GM18870 (cell line): Measurements from ENCODE around the gene PAM16.
A peak's percentile ranks its signal among the peaks of the same experiment; 100 is the strongest.

ENCODE experiments used
- ATAC-seq: cut with Tn5 transposase; IDR thresholded peaks from one replicate; pipeline ENCODE4 v1.9.1; 2021; ENCODE audit warnings: moderate library complexity; ENCODE audit not compliant: unreplicated experiment

Gene PAM16

DNA sequence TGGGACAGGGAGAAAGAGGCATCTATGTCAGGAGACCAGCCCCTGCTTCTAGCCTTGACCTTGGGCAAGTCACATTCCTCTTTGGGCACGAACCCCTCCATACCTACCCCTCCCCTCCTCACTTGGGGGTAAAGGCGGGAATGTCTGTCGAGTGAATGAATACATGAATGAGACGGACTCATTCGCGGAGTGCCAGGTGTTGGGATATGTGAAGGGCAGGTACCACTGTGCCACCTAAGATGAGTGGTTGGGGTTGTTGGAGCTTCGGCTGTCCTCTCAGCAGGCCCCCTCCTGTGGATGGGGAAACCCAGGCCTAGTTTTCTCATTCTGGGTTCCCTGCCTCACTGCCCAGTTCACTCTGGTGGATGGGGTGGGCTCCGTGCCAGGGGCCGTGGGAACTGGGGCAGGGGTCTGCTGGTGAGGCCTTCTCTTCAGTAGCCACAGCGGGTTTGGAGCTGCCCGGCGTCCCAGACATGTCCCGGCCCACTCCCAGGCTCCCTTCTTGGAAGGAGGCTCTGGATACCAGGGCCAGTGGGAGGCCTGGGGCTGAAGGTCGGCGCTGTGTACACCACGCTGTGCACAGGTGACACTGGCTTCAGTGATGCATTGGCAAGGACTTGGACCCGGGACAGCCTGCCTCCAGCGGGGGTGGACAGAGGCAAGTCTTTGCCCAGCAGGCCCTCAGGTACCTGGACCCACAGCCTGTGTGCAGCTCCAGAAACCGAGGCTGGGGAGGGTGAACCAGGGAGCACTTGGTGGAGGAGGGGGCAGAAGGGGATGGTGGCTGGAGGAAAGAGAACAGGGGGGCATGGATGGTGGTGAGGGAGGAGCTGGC, 29.6 kb downstream of the PAM16 start:
- ATAC-seq, result no peak

- no peak for ATAC-seq
These were observed 30.5 kb downstream of the PAM16 start for GRCh38 chr16:4320571-4321137.

- ATAC-seq, result no peak
These were observed 31.4 kb downstream of the PAM16 start for GRCh38 chr16:4319454-4320421.

DNA sequence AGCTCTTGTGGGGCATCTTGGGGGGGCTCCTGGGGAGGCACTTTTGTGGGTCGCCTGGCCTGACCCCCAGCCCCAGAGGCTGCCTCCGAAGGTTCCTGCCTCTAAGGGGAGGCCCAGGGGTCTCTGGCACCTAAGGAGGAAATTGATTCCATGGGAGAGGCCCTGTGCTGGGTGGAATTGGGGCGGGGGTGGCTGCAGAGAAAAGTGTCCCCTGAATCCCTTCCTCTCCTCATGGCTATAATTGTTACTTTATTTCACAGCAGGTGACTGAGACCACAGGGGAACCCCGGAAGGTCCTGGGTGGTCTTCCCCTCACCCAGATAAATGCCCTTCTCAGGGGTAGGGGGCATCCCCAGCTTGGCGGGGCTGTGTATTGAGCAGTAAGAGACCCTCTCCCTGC, 32.2 kb downstream of the PAM16 start:
- no peak for ATAC-seq

GRCh38 chr16:4318451-4318910, 32.6 kb downstream of the PAM16 start:
- ATAC-seq, result no peak

- ATAC-seq, result no peak
These were observed 33.3 kb downstream of the PAM16 start for GRCh38 chr16:4317532-4318450.

GRCh38 chr16:4316864-4317531, 34.1 kb downstream of the PAM16 start:
- ATAC-seq, result no peak

DNA sequence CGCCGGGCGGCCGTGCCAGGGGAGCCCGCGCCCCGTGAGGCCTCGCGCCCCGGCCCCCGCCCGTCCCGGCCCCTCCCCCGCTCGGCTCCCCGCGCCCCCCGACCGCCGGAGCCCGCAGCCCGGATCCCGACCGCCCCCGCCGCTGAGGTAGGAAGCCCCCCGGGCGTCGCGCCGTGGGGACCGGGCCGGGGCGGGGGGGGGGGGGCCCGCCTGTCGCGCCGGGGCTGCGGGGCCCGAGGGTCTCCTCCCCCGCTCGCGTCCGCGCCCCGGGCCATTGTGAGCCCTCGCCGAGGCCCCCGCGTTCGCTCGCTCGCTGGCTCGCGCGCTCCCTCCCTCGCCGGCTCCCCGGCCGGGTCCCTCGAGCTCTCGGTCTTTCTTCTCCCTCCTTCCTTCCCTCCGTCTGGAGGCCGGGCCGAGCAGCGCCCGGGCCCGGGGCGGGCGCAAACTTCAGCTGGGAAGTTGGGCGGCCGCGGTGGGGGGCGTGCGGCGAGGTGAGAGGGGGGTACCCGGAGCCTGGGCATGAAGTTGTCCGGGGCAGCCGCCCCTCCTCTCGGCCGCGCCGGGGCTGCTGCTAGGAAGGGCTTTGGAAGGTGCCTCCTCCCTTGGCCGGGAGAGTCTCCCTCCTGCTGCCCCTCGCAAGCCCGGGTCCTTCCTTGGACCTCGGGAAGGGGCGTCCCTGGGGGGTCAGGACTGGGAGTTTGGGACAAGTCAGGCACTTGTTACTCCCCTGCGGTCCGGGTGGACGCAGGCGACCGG, 34.8 kb downstream of the PAM16 start:
- no peak for ATAC-seq

GRCh38 chr16:4315186-4316107, 35.7 kb downstream of the PAM16 start, which contains the start of gene GLIS2:
Gene GLIS2 (plus strand): TSS chr16:4316067. CDS start chr16:4332281, 16,214 bp downstream.
- no peak for ATAC-seq

DNA sequence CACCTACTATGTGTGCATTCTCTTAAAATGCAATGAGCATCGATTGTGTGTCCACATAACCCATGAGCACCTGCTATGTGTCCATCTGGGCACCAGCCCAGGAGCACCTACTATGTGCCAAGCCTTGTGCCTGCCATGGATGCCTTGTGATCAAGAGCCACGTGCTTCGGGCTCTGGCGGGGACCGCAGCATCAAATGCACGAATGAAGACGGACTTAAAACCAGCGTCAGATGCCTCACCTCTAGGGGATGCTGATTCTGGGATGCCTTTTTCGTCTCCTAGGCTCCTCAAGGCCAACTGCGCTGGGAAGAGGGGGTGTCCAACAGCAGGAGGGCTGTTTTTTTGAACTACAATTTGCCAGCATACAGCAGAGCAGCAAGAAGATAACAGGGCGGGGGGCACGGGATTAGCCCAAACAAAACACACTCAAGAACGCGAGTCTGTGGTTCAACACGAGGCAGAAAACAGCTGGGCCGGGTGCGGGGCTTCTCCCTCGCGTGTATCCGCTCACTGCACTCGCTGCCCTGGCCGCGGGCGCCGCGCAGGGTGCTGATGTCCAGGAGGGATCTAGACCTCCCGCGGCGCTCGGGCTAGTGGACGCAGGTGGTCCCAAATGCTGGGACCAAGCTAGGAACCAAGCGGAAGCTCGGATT, 36.5 kb downstream of the PAM16 start:
- ATAC-seq, result no peak

DNA sequence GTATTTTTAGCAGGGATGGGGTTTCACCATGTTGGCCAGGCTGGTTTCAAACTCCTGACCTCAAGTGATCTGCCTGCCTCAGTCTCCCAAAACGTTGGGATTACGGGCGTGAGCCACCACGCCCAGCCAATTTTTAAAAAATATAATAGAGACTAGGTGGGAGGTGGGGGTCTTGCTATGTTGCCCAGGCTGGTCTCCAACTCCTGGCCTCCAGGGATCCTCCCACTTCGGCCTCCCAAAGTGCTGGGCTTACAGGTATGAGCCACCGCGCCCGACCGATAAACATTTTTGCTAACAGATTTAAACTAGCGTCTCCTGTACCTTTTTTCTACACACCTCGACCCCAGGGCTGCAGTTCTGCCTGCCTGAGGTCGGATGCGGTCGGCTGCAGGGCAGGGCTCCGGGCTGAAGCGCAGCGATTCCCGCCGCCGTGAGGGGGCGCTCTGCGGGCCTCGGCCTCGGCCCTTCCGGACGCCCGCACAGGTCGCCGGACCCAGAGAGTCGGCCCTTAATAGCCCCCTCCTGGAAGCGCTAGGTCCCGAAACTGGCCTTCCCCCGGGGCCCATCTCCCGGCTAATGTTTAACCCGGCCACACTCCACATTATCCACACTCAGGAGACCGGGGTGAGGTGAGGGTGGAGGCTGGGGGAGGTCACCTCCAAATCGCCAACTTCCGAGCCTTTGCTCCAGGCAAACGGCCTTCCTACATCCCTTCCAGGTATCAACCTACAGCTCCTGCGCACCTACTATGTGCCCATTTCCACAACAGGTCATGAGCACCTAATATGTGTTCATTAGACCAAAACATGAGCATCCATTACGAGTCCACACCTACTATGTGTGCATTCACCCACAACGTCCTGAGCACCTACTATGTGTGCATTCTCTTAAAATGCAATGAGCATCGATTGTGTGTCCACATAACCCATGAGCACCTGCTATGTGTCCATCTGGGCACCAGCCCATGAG, 37.3 kb downstream of the PAM16 start:
- ATAC-seq, result no peak

DNA sequence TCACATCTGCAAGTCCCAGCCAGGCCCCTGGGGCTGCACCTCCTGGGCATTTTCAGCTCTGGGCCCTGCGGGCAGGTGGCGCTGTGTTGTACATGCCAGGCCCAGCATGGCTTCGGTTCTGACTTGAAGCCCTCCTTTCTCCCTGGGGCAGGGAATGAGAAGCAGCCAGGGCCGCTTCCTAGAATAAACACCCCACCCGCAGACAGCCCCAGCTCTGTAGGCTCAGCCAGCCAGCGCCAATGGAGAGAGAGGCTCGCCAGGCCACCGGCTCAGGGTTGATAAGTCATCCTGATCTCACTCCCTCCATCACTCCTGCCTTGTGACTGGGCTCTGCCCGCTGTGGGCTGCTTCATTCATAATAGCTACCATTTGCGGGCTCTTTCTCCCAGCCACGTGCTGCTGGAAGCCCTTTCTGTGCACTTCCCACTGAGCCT, 41.3 kb downstream of the PAM16 start:
- no peak for ATAC-seq

DNA sequence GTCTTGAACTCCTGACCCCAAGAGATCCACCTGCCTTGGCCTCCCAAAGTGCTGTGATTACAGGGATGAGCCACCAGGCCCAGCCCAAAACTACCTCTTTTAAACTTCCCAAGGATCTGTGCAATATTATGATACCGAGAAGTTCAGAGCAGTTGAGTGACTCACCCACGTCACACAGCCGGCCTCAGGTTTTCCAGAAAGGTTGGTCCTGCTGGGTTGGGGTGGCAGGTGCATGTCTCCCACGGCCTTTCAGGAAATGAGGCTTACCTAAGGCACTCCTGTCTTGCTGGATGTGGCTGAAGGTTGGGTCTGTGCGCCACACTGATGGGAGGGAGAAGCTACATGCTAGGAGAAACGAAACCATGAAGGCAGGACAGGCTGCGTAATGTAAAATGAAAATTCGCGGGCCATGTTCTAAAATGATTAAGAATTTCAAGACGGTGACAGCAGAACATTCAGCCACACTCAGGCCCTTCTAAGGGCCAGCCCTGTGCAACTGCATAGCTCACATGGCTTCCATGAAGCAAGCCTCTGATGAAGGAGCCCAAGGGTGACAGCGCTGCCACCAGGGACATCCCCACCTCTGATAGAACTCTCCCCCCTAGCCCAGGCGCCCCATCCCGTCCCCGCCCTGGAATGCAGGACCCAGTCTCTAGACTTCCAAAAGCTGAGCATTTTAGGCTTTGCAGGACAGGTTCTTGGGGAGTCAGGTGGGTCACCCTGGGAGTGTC, 41.9 kb downstream of the PAM16 start:
- no peak for ATAC-seq

DNA sequence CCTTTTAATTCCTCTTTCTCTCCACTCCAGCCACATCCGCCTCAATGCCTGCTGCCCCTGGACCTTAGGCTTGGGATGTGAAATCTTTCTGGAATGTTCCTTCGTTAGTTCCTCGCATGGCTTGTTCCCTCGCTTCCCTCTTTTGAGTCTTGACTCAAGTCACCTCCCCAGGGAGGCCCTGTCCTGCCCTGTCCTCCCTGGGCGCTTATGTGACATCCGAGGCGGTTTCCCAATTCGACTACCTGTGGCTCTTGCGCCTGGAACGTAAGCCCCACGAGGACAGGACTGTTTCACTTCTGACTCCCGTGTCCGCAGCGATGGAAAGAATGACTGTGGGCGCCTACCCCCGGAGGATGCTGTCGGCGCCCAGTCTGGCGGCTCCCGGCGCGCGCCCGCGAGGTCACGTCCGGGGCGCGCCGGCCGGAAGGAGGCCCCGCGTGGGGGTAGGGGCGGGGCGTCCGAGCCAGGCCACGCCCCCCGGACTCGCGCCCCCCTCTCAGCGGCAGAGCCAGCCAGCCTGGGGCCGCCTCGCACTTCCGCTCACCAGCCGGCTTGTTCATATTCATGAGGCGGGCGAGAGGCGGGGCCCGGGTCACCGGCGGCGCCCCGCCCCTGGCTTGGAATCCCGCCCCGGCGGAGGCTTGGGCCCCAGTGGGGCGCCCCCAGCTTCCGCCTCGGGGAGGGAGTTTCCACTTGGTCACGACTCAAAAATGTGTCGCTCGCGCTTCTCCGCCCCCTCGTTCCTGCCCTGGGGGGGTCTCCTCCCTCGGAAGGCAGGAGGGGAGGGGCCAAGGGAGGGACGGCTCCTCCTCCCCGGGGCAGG, 43.7 kb downstream of the PAM16 start:
- peak; percentile 79 for ATAC-seq
